ENCODE measurements around the gene SERPINC1. TPM values are rescaled to one million over a fixed set of nuclear protein-coding genes. Genes with fewer than 3 reads are reported as not detected.
"Not testable (repeated sequence)": the region's sequence is repeated elsewhere in the genome, so short reads cannot be mapped to it uniquely, and the experiment has no call there.

SERPINC1 gene
- total RNA-seq, 2 experiments from 2014 or later, result not detected

GRCh38 chr1:173861731-173862145 is 55.4 kb downstream of the SERPINC1 start:
- CTCF ChIA-PET, result interaction anchor here (1.1 kb wide), 1 partner anchor 35 kb away, joined by 3 read pairs; no protein-coding TSS in a partner anchor
- peak; percentile 18 for DNase-seq
- POLR2A ChIA-PET, result interaction anchor here (0.9 to 7.2 kb wide), 9 partner anchors 8 to 68 kb away, joined by 3 to 56 read pairs (median 7); partner anchors contain the start of gene ZBTB37
- Mint-ChIP-seq H3K36me3 (ENCODE audit: low read depth) (peaks cover 59% of the 10 kb centered on the region), H3K9me3 (no peaks in the 10 kb centered on the region), H3K27ac (peak overlapping the region; percentile 97), H3K4me3 (peak overlapping the region; percentile 20), H3K27me3 (no peaks in the 10 kb centered on the region), H3K4me1 (ENCODE audit: low read depth) (peaks cover 26% of the 10 kb centered on the region)
- no peak for TF ChIP-seq CTCF (IDR thresholded peaks at IDR 0.05)
- peak; percentile 15 for ATAC-seq
- intact Hi-C loops (cut with micrococcal nuclease), result no loop called here

- TF ChIP-seq CTCF (IDR thresholded peaks at IDR 0.05), result no peak
- intact Hi-C loops (cut with micrococcal nuclease), result no loop called here
- H3K27me3 Mint-ChIP-seq, result no peaks in the 10 kb centered on the region
- ChIA-PET CTCF (interaction anchor here (0.7 to 1.8 kb wide), 4 partner anchors 8 to 429 kb away, joined by 3 to 5 read pairs (median 3); partner anchors contain the start of gene DARS2), POLR2A (interaction anchor here (0.5 to 7.2 kb wide), 11 partner anchors 7 to 305 kb away, joined by 3 to 56 read pairs (median 5); partner anchors contain the start of gene ZBTB37)
- ATAC-seq (no peak), DNase-seq (no peak)
- peaks cover 50% of the 10 kb centered on the region for H3K36me3 Mint-ChIP-seq (ENCODE audit: low read depth)
- no peak overlapping the region for H3K4me3 Mint-ChIP-seq
- H3K27ac Mint-ChIP-seq, result peak overlapping the region; percentile 2
- no peaks in the 10 kb centered on the region for H3K9me3 Mint-ChIP-seq
- H3K4me1 Mint-ChIP-seq (ENCODE audit: low read depth), result peaks cover 18% of the 10 kb centered on the region
These were observed 57.1 kb downstream of the SERPINC1 start for GRCh38 chr1:173860065-173860464.

GRCh38 chr1:173859547-173859946 is 57.6 kb downstream of the SERPINC1 start:
- ATAC-seq; H3K27me3 Mint-ChIP-seq; DNase-seq; H3K4me3 Mint-ChIP-seq; H3K27ac Mint-ChIP-seq; intact Hi-C loops (cut with micrococcal nuclease); H3K9me3 Mint-ChIP-seq: not testable (repeated sequence)
- ChIA-PET POLR2A (interaction anchor here (0.5 to 7.2 kb wide), 6 partner anchors 7 to 306 kb away, joined by 3 to 56 read pairs (median 6); partner anchors contain the start of gene ZBTB37), CTCF (interaction anchor here (0.7 to 1.8 kb wide), 4 partner anchors 8 to 428 kb away, joined by 3 to 5 read pairs (median 3); partner anchors contain the start of gene DARS2)
- peaks cover 16% of the 10 kb centered on the region for H3K4me1 Mint-ChIP-seq (ENCODE audit: low read depth)
- H3K36me3 Mint-ChIP-seq (ENCODE audit: low read depth), result peaks cover 48% of the 10 kb centered on the region

- TF ChIP-seq CTCF (IDR thresholded peaks at IDR 0.05), result no peak
- Mint-ChIP-seq H3K36me3 (ENCODE audit: low read depth) (peaks cover 38% of the 10 kb centered on the region), H3K4me1 (ENCODE audit: low read depth) (peaks cover 2% of the 10 kb centered on the region), H3K9me3 (no peaks in the 10 kb centered on the region), H3K4me3 (no peak overlapping the region), H3K27ac (peak overlapping the region; percentile 51), H3K27me3 (no peaks in the 10 kb centered on the region)
- POLR2A ChIA-PET, result interaction anchor here (1.0 to 3.1 kb wide), 2 partner anchors 10 to 19 kb away, joined by 9 to 10 read pairs; partner anchors contain the start of genes GAS5 and ZBTB37
- intact Hi-C loops (cut with micrococcal nuclease), result no loop called here
- CTCF ChIA-PET, result interaction anchor here (0.8 to 0.9 kb wide), 2 partner anchors 13 to 428 kb away, joined by 4 read pairs; no protein-coding TSS in a partner anchor
- DNase-seq (no peak), ATAC-seq (no peak)
These were observed 59.7 kb downstream of the SERPINC1 start for GRCh38 chr1:173857363-173857917.

GRCh38 chr1:173856903-173857302 is 60.2 kb downstream of the SERPINC1 start:
- no peaks in the 10 kb centered on the region for H3K27me3 Mint-ChIP-seq
- H3K4me1 Mint-ChIP-seq (ENCODE audit: low read depth), result peaks cover under 1% of the 10 kb centered on the region
- CTCF ChIA-PET, result interaction anchor here (0.8 kb wide), 1 partner anchor 12 kb away, joined by 4 read pairs; no protein-coding TSS in a partner anchor
- H3K9me3 Mint-ChIP-seq, result no peaks in the 10 kb centered on the region
- no peak overlapping the region for H3K4me3 Mint-ChIP-seq
- H3K36me3 Mint-ChIP-seq (ENCODE audit: low read depth), result peaks cover 38% of the 10 kb centered on the region
- intact Hi-C loops (cut with micrococcal nuclease), result no loop called here
- POLR2A ChIA-PET, result interaction anchor here (0.5 to 3.1 kb wide), 2 partner anchors 19 to 42 kb away, joined by 4 to 10 read pairs; no protein-coding TSS in a partner anchor
- H3K27ac Mint-ChIP-seq, result no peak overlapping the region
- ATAC-seq (no peak), DNase-seq (no peak)
- no peak for TF ChIP-seq CTCF (IDR thresholded peaks at IDR 0.05)
